OCI-LY7 (cell line): Measurements from ENCODE around the gene FBLL1. TPM values are rescaled to one million over a fixed set of nuclear protein-coding genes. Genes with fewer than 3 reads are reported as not detected.
"Not testable (repeated sequence)": the region's sequence is repeated elsewhere in the genome, so short reads cannot be mapped to it uniquely, and the experiment has no call there.

Experiments used
- BruUV-seq: library from RNA; stranded (reverse); fragments of 400-500 nt; replicated peaks from 2 replicates; lab custom pipeline; 2021; lab: Mats Ljungman, UMichigan
- CTCF ChIA-PET: fragments of 300-600 bp; sonication (Branson Sonifier 250); formaldehyde crosslinking; loops from one replicate; lab custom pipeline; 2022; ENCODE audit warnings: antibody characterized with exemption; ENCODE audit not compliant: unreplicated experiment; lab: Charles Lee
- POLR2A ChIA-PET: fragments of 300-600 bp; sonication (Branson Sonifier 250); formaldehyde crosslinking; loops from one replicate; lab custom pipeline; 2022; ENCODE audit warnings: antibody characterized with exemption; lab: Charles Lee
- DNase-seq: peaks from one replicate; pipeline ENCODE4 v3.0.0-alpha.2; 2015; ENCODE audit warnings: low spot score
- H2AFZ ChIP-seq: fragments of 200-600 bp; sonication (generic), shearing (Covaris generic); 2 replicates; pipeline ENCODE4 v1.6.1; 2014; ENCODE audit warnings: mild to moderate bottlenecking, antibody characterized with exemption, low read length, moderate library complexity
- H3K27ac ChIP-seq: fragments of 200-600 bp; sonication (generic); 2 replicates; pipeline ENCODE4 v1.5.1; 2014; ENCODE audit warnings: mixed run types, low read depth, mild to moderate bottlenecking, moderate library complexity, low read length, inconsistent platforms; ENCODE audit not compliant: poor library complexity, severe bottlenecking
- H3K36me3 ChIP-seq: fragments of 200-600 bp; sonication (generic); 2 replicates; pipeline ENCODE4 v1.6.1; 2014; ENCODE audit warnings: mild to moderate bottlenecking, antibody characterized with exemption, low read length, moderate library complexity, mixed read lengths; ENCODE audit not compliant: insufficient read depth
- H3K4me1 ChIP-seq: fragments of 200-600 bp; sonication (generic); 2 replicates; pipeline ENCODE4 v1.5.1; 2014; ENCODE audit warnings: mild to moderate bottlenecking, low read length; ENCODE audit not compliant: insufficient read depth, poor library complexity, severe bottlenecking
- H3K4me2 ChIP-seq: fragments of 200-600 bp; sonication (generic); 2 replicates; pipeline ENCODE4 v1.6.1; 2014; ENCODE audit warnings: mild to moderate bottlenecking, low read length
- H3K4me3 ChIP-seq: fragments of 200-600 bp; sonication (generic); 2 replicates; pipeline ENCODE4 v1.5.1; 2014; ENCODE audit warnings: mild to moderate bottlenecking, low read depth, low read length; ENCODE audit not compliant: poor library complexity, severe bottlenecking
- H3K79me2 ChIP-seq: fragments of 200-600 bp; sonication (generic); 2 replicates; pipeline ENCODE4 v1.6.1; 2016; ENCODE audit warnings: low read depth, mild to moderate bottlenecking, low read length, moderate library complexity, mixed read lengths; ENCODE audit not compliant: insufficient read depth
- H3K9me2 ChIP-seq: fragments of 200-600 bp; sonication (generic); 2 replicates; pipeline ENCODE4 v1.6.1; 2016; ENCODE audit warnings: mild to moderate bottlenecking, low read length, mixed read lengths; ENCODE audit not compliant: insufficient read depth
- H3K9me3 ChIP-seq: fragments of 200-600 bp; sonication (generic); 2 replicates; pipeline ENCODE4 v1.6.1; 2014; ENCODE audit warnings: mild to moderate bottlenecking, mixed run types, low read length, mixed read lengths
- H4K20me1 ChIP-seq: fragments of 200-600 bp; sonication (generic); 2 replicates; pipeline ENCODE4 v1.6.1; 2014; ENCODE audit warnings: mild to moderate bottlenecking, antibody characterized with exemption, low read length, moderate library complexity, mixed read lengths; ENCODE audit not compliant: insufficient read depth
- EZH2phosphoT487 ChIP-seq: fragments of 200-600 bp; sonication (generic); IDR thresholded peaks from 2 replicates; pipeline ENCODE4 v1.6.1; 2018; ENCODE audit warnings: low read depth, borderline replicate concordance, mild to moderate bottlenecking, mixed run types, antibody characterized with exemption, low read length, moderate library complexity, mixed read lengths
- intact Hi-C: fragments of 100-400 bp; cut with micrococcal nuclease; formaldehyde crosslinking; loops from one replicate; pipeline ENCODE4 v1.10.0; 2022; ENCODE audit not compliant: unreplicated experiment
- total RNA-seq, 2 experiments: library from RNA; depleted of rRNA in 1 of 2; stranded (reverse); fragments of >200 nt in 1 of 2; shearing (Covaris generic) in 1 of 2; gene quantifications; 2 replicates each; pipeline ENCODE4 v1.2.3, GENCODE V29; 2014 to 2022
- TF ChIP-seq, protein P1 (sequence below): fragments of 200-600 bp; sonication (generic); conservative IDR thresholded peaks from 2 replicates; pipeline ENCODE4 v1.5.1; 2014; ENCODE audit warnings: mild to moderate bottlenecking, antibody characterized with exemption, low read length, moderate library complexity, mixed read lengths

Gene FBLL1
- total RNA-seq, 2 experiments from 2014 or later = not detected

DNA sequence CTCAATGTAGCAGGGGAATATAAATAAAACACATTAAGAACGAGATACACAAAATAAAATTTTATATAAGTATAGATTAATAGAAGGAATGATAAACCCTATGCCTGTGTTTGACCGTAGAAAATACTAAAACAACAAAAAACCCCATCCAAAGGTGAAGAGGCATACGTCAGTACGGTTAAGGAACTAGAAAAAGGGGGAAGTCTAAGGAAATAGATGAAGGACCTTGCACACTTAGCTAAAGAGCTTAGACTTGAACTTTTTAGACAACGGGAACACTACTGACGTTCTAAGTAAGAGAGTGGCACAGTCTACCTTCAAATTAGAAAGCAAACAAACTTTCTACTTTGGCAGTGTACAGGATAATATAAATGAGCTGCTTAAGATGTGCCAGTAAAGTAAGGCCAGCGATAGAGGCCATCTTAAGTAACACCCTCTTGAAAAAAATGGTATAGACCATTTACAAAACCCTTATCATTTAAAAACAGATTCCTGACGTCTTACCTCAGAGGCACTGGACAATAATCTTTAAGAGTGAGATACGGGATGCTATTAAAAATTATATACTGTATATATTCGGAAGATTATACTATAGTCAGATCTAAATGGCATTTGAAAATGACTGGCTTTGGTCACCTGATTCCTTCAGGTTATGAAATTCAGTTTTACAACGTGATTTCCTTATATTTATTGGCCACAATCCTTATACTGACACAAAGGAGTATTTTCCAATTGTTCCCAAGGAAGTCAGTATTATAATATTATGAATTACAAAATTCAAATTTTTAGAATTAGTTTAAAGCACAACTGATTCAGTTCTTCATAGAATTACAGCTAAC lies 41.6 kb downstream of the FBLL1 start:
- H3K9me2 ChIP-seq = no peaks in the 10 kb centered on the region
- no TSS peak for BruUV-seq
- H3K27ac ChIP-seq = no peak overlapping the region
- DNase-seq = no peak
- POLR2A ChIA-PET = no interaction called here
- peaks cover 4% of the 10 kb centered on the region for H4K20me1 ChIP-seq
- H2AFZ ChIP-seq = no peak overlapping the region
- H3K4me1 ChIP-seq = peaks cover 5% of the 10 kb centered on the region
- H3K9me3 ChIP-seq = peaks cover 13% of the 10 kb centered on the region; the same call in 1 of the 2 replicates
- intact Hi-C loops = loop anchor here (10.0 kb wide), 1 partner anchor 1014 kb away; the partner anchor contains the start of gene SPDL1
- H3K4me2 ChIP-seq = no peak overlapping the region
- CTCF ChIA-PET = no interaction called here
- no peak overlapping the region for H3K4me3 ChIP-seq
- peaks cover 72% of the 10 kb centered on the region for H3K36me3 ChIP-seq
- TF ChIP-seq, protein P1, sequence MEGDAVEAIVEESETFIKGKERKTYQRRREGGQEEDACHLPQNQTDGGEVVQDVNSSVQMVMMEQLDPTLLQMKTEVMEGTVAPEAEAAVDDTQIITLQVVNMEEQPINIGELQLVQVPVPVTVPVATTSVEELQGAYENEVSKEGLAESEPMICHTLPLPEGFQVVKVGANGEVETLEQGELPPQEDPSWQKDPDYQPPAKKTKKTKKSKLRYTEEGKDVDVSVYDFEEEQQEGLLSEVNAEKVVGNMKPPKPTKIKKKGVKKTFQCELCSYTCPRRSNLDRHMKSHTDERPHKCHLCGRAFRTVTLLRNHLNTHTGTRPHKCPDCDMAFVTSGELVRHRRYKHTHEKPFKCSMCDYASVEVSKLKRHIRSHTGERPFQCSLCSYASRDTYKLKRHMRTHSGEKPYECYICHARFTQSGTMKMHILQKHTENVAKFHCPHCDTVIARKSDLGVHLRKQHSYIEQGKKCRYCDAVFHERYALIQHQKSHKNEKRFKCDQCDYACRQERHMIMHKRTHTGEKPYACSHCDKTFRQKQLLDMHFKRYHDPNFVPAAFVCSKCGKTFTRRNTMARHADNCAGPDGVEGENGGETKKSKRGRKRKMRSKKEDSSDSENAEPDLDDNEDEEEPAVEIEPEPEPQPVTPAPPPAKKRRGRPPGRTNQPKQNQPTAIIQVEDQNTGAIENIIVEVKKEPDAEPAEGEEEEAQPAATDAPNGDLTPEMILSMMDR = no peak
- TF ChIP-seq EZH2phosphoT487 = no peak
- peaks cover 94% of the 10 kb centered on the region for H3K79me2 ChIP-seq

DNA sequence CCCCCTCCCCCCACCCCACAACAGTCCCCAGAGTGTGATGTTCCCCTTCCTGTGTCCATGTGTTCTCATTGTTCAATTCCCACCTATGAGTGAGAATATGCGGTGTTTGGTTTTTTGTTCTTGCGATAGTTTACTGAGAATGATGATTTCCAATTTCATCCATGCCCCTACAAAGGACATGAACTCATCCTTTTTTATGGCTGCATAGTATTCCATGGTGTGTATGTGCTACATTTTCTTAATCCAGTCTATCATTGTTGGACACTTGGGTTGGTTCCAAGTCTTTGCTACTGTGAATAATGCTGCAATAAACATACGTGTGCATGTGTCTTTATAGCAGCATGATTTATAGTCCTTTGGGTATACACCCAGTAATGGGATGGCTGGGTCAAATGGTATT lies 44.6 kb downstream of the FBLL1 start:
- H3K4me2 ChIP-seq, POLR2A ChIA-PET, H3K27ac ChIP-seq, CTCF ChIA-PET, H2AFZ ChIP-seq, H3K4me3 ChIP-seq, H3K9me2 ChIP-seq, BruUV-seq, DNase-seq: not testable (repeated sequence)
- H3K9me3 ChIP-seq = peaks cover 13% of the 10 kb centered on the region; the same call in 1 of the 2 replicates
- H3K79me2 ChIP-seq = peaks cover 94% of the 10 kb centered on the region
- peaks cover 18% of the 10 kb centered on the region for H3K4me1 ChIP-seq
- peaks cover 24% of the 10 kb centered on the region for H4K20me1 ChIP-seq
- intact Hi-C loops = loop anchor here (10.0 kb wide), 1 partner anchor 1011 kb away; the partner anchor contains the start of gene SPDL1
- peaks cover 63% of the 10 kb centered on the region for H3K36me3 ChIP-seq

DNA sequence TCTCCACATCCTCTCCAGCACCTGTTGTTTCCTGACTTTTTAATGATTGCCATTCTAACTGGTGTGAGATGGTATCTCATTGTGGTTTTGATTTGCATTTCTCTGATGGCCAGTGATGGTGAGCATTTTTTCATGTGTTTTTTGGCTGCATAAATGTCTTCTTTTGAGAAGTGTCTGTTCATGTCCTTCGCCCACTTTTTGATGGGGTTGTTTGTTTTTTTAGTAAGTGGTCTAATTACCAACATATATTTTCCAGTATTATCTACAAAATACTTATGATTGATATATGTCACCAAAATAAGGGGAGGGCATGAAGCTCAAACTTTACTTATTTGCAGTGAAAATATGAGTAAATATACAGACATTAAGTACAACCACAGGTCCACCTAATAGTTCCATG lies 45.1 kb downstream of the FBLL1 start:
- CTCF ChIA-PET = interaction anchor here (0.5 kb wide), 1 partner anchor 355 kb away, joined by 6 read pairs; no protein-coding TSS in a partner anchor
- H3K4me2 ChIP-seq, BruUV-seq, H3K9me2 ChIP-seq, H3K4me3 ChIP-seq, DNase-seq, H3K27ac ChIP-seq, POLR2A ChIA-PET, H2AFZ ChIP-seq: not testable (repeated sequence)
- intact Hi-C loops = loop anchor here (10.0 kb wide), 1 partner anchor 1011 kb away; the partner anchor contains the start of gene SPDL1
- peaks cover 13% of the 10 kb centered on the region; the same call in 1 of the 2 replicates for H3K9me3 ChIP-seq
- H3K36me3 ChIP-seq = peaks cover 63% of the 10 kb centered on the region
- peaks cover 28% of the 10 kb centered on the region for H4K20me1 ChIP-seq
- H3K79me2 ChIP-seq = peaks cover 94% of the 10 kb centered on the region
- H3K4me1 ChIP-seq = peaks cover 18% of the 10 kb centered on the region
